ENCODE measurements around the gene AKT2.

GRCh38 chr19:40286971-40287421, 1.9 kb upstream of the AKT2 start:
- TF ChIP-seq BRCA1 (IDR thresholded peaks at IDR 0.05; ENCODE audit: low read depth, low read length) (no peak), GABPA (IDR thresholded peaks at IDR 0.05; ENCODE audit: borderline replicate concordance, insufficient read depth, low read length) (no peak), CTCF (IDR thresholded peaks at IDR 0.05; ENCODE audit: control extremely low read depth in 1 of 3, insufficient read depth in 1 of 3, low read depth in 1 of 3, low read length in 3 of 3) (no peak), CREB1 (IDR thresholded peaks at IDR 0.05) (no peak), TAF1 (IDR thresholded peaks at IDR 0.05; ENCODE audit: low read depth, low read length) (no peak), SP2 (IDR thresholded peaks at IDR 0.05; ENCODE audit: low read length) (no peak), CEBPB (IDR thresholded peaks at IDR 0.05; ENCODE audit: low read depth, low read length) (no peak)

Data from H1 (cell line).